ENCODE measurements around the gene LRRC47. TPM values are rescaled to one million over a fixed set of nuclear protein-coding genes. Genes with fewer than 3 reads are reported as not detected.

The LRRC47 gene
- total RNA-seq, 1 donor from 2014 or later, result 38.9 TPM

GRCh38 chr1:3834701-3835100 is 38.4 kb upstream of the LRRC47 start:
- TF ChIP-seq CTCF (conservative IDR thresholded peaks at IDR 0.05; ENCODE audit: low read depth, low read length), result no peak
- DNase-seq (ENCODE audit: low read depth), result no peak
- H3K4me3 ChIP-seq (ENCODE audit: low read depth, low read length), result no peak overlapping the region

GRCh38 chr1:3831689-3832088 is 35.4 kb upstream of the LRRC47 start:
- no peak for TF ChIP-seq CTCF (conservative IDR thresholded peaks at IDR 0.05; ENCODE audit: low read depth, low read length)
- H3K4me3 ChIP-seq (ENCODE audit: low read depth, low read length), result no peak overlapping the region
- no peak for DNase-seq (ENCODE audit: low read depth)

GRCh38 chr1:3828391-3828790 is 32.1 kb upstream of the LRRC47 start:
- DNase-seq (ENCODE audit: low read depth), result no peak
- no peak for TF ChIP-seq CTCF (conservative IDR thresholded peaks at IDR 0.05; ENCODE audit: low read depth, low read length)
- H3K4me3 ChIP-seq (ENCODE audit: low read depth, low read length), result no peak overlapping the region

GRCh38 chr1:3827813-3828307 is 31.6 kb upstream of the LRRC47 start:
- no peak overlapping the region for H3K4me3 ChIP-seq (ENCODE audit: low read depth, low read length)
- TF ChIP-seq CTCF (conservative IDR thresholded peaks at IDR 0.05; ENCODE audit: low read depth, low read length), result no peak
- DNase-seq (ENCODE audit: low read depth), result no peak

GRCh38 chr1:3825356-3825755 is 29.1 kb upstream of the LRRC47 start:
- no peak overlapping the region for H3K4me3 ChIP-seq (ENCODE audit: low read depth, low read length)
- TF ChIP-seq CTCF (conservative IDR thresholded peaks at IDR 0.05; ENCODE audit: low read depth, low read length), result no peak

GRCh38 chr1:3824650-3825049 is 28.4 kb upstream of the LRRC47 start:
- no peak for DNase-seq (ENCODE audit: low read depth)
- no peak for TF ChIP-seq CTCF (conservative IDR thresholded peaks at IDR 0.05; ENCODE audit: low read depth, low read length)
- H3K4me3 ChIP-seq (ENCODE audit: low read depth, low read length), result no peak overlapping the region

More at GRCh38 chr1:3825356-3825755, 29.1 kb upstream of the LRRC47 start:
- DNase-seq (ENCODE audit: low read depth), result no peak

- DNase-seq (ENCODE audit: low read depth), result no peak
- H3K4me3 ChIP-seq (ENCODE audit: low read depth, low read length), result no peak overlapping the region
- no peak for TF ChIP-seq CTCF (conservative IDR thresholded peaks at IDR 0.05; ENCODE audit: low read depth, low read length)
Observed at GRCh38 chr1:3822421-3822820, 26.1 kb upstream of the LRRC47 start.
